ENCODE measurements around the gene PTPRN2. TPM values are rescaled to one million over a fixed set of nuclear protein-coding genes. Genes with fewer than 3 reads are reported as not detected.

PTPRN2 gene
- total RNA-seq, 1 experiment from 2014 or later, result 1.1 TPM

GRCh38 chr7:157623556-157623955 is 964.1 kb downstream of the PTPRN2 start:
- ATAC-seq, result no peak
- POLR2A ChIA-PET, result no interaction called here
- Histone ChIP-seq H3K27me3 (ENCODE audit: control insufficient read depth, insufficient read depth, low read length) (no peaks in the 10 kb centered on the region), H3K27ac (ENCODE audit: low read length) (no peak overlapping the region), H3K4me3 (ENCODE audit: low read depth in 2 of 2, low read length in 2 of 2) (no peak overlapping the region), H3K9me3 (ENCODE audit: control insufficient read depth, insufficient read depth, low read depth, low read length) (no peaks in the 10 kb centered on the region), H3K4me1 (ENCODE audit: control insufficient read depth, insufficient read depth, low read length) (no peaks in the 10 kb centered on the region; the same call in 1 of the 2 replicates), H3K36me3 (ENCODE audit: control insufficient read depth, insufficient read depth, low read length) (no peaks in the 10 kb centered on the region)
- no peak for DNase-seq (ENCODE audit: low read depth, low spot score)
- intact Hi-C loops (cut with micrococcal nuclease; ENCODE audit: unreplicated experiment) (no loop called here), in situ Hi-C loops (cut with HindIII; ENCODE audit: low pct_unique_long_range_greater_than_20kb, low sequenced_read_pairs) (no loop called here)
- no TSS peak for BruUV-seq (replicated peaks)
- CTCF ChIA-PET, result no interaction called here
- TF ChIP-seq CTCF (IDR thresholded peaks at IDR 0.05), result no peak
- TF ChIP-seq SIN3A (IDR thresholded peaks at IDR 0.05; ENCODE audit: borderline replicate concordance, insufficient read depth, low read depth, low read length), result no peak
- TF ChIP-seq TCF7L2 (IDR thresholded peaks at IDR 0.05; ENCODE audit: low read depth, low read length), result no peak

GRCh38 chr7:157622408-157623205 is 965.0 kb downstream of the PTPRN2 start:
- no TSS peak for BruUV-seq (replicated peaks)
- Histone ChIP-seq H3K4me1 (ENCODE audit: control insufficient read depth, insufficient read depth, low read length) (no peaks in the 10 kb centered on the region; the same call in 1 of the 2 replicates), H3K4me3 (ENCODE audit: low read depth in 2 of 2, low read length in 2 of 2) (no peak overlapping the region), H3K36me3 (ENCODE audit: control insufficient read depth, insufficient read depth, low read length) (no peaks in the 10 kb centered on the region), H3K27me3 (ENCODE audit: control insufficient read depth, insufficient read depth, low read length) (no peaks in the 10 kb centered on the region), H3K27ac (ENCODE audit: low read length) (no peak overlapping the region), H3K9me3 (ENCODE audit: control insufficient read depth, insufficient read depth, low read depth, low read length) (no peaks in the 10 kb centered on the region)
- intact Hi-C loops (cut with micrococcal nuclease; ENCODE audit: unreplicated experiment), result no loop called here
- no peak for TF ChIP-seq TCF7L2 (IDR thresholded peaks at IDR 0.05; ENCODE audit: low read depth, low read length)
- no peak for DNase-seq (ENCODE audit: low read depth, low spot score)
- ATAC-seq, result no peak
- ChIA-PET CTCF (no interaction called here), POLR2A (no interaction called here)
- in situ Hi-C loops (cut with HindIII; ENCODE audit: low pct_unique_long_range_greater_than_20kb, low sequenced_read_pairs), result no loop called here

DNA sequence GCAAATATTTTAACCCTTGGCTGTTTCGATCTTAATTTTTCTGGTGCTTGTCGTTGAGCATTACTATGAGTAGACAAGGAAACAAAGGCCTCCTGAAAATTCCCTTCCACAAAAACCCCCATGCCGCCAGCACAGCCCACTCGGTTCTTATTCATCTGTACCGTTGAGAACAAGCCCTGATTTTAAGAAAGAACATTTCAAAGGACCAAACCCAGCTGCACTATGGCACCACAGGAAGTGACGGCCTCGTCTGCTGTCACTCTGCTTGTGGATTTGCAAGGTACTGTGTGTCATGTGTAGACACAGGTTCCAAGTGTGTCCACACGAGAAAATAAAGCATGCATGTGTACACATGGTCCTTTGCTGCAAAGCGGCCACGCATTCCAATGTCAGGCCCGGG is 965.6 kb downstream of the PTPRN2 start:
- Histone ChIP-seq H3K4me1 (ENCODE audit: control insufficient read depth, insufficient read depth, low read length) (no peaks in the 10 kb centered on the region; the same call in 1 of the 2 replicates), H3K4me3 (ENCODE audit: low read depth in 2 of 2, low read length in 2 of 2) (no peak overlapping the region), H3K27me3 (ENCODE audit: control insufficient read depth, insufficient read depth, low read length) (no peaks in the 10 kb centered on the region), H3K36me3 (ENCODE audit: control insufficient read depth, insufficient read depth, low read length) (no peaks in the 10 kb centered on the region), H3K27ac (ENCODE audit: low read length) (no peak overlapping the region), H3K9me3 (ENCODE audit: control insufficient read depth, insufficient read depth, low read depth, low read length) (no peaks in the 10 kb centered on the region)
- no peak for TF ChIP-seq TCF7L2 (IDR thresholded peaks at IDR 0.05; ENCODE audit: low read depth, low read length)
- no peak for TF ChIP-seq POLR2AphosphoS5 (IDR thresholded peaks at IDR 0.05; ENCODE audit: low read depth, low read length)
- TF ChIP-seq CTCF (IDR thresholded peaks at IDR 0.05), result no peak
- no peak for TF ChIP-seq SIN3A (IDR thresholded peaks at IDR 0.05; ENCODE audit: borderline replicate concordance, insufficient read depth, low read depth, low read length)
- TF ChIP-seq, protein P1, sequence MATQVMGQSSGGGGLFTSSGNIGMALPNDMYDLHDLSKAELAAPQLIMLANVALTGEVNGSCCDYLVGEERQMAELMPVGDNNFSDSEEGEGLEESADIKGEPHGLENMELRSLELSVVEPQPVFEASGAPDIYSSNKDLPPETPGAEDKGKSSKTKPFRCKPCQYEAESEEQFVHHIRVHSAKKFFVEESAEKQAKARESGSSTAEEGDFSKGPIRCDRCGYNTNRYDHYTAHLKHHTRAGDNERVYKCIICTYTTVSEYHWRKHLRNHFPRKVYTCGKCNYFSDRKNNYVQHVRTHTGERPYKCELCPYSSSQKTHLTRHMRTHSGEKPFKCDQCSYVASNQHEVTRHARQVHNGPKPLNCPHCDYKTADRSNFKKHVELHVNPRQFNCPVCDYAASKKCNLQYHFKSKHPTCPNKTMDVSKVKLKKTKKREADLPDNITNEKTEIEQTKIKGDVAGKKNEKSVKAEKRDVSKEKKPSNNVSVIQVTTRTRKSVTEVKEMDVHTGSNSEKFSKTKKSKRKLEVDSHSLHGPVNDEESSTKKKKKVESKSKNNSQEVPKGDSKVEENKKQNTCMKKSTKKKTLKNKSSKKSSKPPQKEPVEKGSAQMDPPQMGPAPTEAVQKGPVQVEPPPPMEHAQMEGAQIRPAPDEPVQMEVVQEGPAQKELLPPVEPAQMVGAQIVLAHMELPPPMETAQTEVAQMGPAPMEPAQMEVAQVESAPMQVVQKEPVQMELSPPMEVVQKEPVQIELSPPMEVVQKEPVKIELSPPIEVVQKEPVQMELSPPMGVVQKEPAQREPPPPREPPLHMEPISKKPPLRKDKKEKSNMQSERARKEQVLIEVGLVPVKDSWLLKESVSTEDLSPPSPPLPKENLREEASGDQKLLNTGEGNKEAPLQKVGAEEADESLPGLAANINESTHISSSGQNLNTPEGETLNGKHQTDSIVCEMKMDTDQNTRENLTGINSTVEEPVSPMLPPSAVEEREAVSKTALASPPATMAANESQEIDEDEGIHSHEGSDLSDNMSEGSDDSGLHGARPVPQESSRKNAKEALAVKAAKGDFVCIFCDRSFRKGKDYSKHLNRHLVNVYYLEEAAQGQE (IDR thresholded peaks at IDR 0.05; ENCODE audit: insufficient read depth in 1 of 2, low read depth in 2 of 2, low read length in 1 of 2), result no peak
- ATAC-seq (no peak), DNase-seq (ENCODE audit: low read depth, low spot score) (no peak)
- ChIA-PET CTCF (no interaction called here), POLR2A (no interaction called here)
- BruUV-seq (replicated peaks), result no TSS peak
- in situ Hi-C loops (cut with HindIII; ENCODE audit: low pct_unique_long_range_greater_than_20kb, low sequenced_read_pairs), result no loop called here
- intact Hi-C loops (cut with micrococcal nuclease; ENCODE audit: unreplicated experiment), result no loop called here
